NCI-H460 (cell line): Measurements from ENCODE around the gene RBM28. TPM values are rescaled to one million over a fixed set of nuclear protein-coding genes. Genes with fewer than 3 reads are reported as not detected.

ENCODE experiments used
- DNase-seq: peaks from one replicate; pipeline ENCODE4 v3.0.0-alpha.2; 2016; ENCODE audit warnings: low read depth; ENCODE audit errors: extremely low read depth
- total RNA-seq: library from RNA; depleted of rRNA; stranded (reverse); fragments of >200 nt; shearing (Covaris generic); gene quantifications from 2 replicates; pipeline ENCODE4 v1.2.3, GENCODE V29; 2014

The RBM28 gene
- total RNA-seq, 1 experiment from 2014 or later = 31.0 TPM

DNA sequence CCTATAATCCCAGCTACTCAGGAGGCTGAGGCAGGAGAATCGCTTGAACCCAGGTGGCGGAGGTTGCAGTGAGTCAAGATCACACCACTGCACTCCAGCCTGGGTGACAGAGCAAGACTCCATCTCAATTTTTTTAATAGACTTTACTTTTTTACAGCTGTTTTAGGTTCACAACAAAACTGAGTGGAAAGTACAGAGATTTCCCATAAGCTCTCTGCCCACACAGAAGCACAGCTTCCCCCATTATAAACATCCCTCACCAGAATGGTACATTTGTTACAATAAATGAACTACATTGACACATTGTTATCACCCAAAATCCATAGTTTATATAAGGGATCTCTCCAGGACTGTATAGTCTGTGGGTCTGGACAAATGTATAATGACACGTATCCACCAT lies 32.4 kb upstream of the RBM28 start:
- DNase-seq = no peak

DNA sequence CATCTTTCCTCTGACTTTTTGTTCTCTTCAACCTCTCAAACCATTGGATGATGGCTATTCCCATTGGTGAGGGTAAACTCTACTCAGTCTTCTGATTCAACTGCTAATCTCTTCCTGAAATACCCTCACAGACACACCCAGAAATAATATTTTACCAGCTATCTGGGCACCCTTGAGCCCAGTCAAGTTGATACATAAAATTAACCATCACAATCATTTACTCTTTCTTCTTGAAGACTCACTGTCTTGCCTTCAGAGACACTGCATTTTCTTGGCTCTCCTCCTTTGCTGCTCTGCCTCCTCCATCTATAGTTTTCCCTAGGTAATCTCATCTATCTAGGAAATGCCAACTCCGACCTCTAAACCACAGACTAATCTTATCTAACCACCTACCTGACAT lies 30.3 kb upstream of the RBM28 start:
- no peak for DNase-seq

DNA sequence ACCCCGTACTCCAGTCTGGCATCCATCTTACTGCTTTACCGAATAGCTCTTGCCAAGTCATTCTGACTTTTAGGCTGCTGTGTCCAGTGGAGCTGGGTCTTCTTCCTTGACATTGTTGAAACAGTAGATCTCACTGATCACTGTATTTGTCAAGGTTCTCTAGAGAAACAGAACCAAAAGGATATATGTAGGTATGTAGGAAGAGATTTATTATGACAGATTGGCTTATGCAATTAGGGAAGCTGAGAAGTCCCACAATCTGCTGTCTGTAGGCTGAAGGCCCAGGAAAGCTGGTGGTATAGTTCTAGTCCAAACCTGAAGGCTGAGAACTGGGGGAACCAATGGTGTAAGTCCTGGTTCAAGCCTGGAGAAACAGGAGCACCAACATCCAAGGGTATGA lies 29.9 kb upstream of the RBM28 start:
- no peak for DNase-seq

DNA sequence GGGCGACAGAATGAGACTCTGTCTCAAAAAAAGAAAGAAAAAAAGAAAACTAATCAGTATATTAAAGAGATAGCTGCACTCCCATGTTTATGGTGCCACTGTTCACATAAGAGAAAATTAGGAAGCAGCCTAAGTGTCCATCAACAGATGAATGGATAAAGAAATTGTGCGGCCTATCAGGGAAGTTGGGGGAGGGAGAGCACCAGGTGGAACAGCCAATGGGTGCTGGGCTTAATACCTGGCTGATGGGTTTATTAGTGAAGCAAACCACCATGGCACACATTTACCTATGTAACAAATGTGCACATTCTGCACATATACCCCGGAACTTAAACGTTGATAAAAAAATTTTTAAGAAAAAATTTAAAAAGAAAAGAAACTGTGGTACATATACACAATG lies 26.8 kb upstream of the RBM28 start:
- DNase-seq = no peak

DNA sequence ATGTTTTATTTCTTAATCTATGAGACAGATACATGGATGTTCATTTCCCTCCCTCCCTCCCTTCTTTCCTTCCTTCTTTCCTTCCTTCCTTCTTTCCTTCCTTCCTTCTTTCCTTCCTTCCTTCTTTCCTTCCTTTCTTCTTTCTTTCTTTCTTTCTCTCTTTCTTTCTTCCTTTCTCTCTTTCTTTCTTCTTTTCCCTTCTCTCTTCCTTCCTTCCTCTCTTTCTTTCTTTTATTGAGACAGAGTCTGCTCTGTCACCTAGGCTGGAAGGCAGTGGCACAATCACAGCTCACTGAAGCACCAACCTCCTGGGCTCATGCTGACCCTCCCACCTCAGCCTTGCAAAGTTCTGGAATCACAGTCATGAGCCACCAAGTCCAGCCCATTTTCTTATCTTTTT lies 23.3 kb upstream of the RBM28 start:
- no peak for DNase-seq

DNA sequence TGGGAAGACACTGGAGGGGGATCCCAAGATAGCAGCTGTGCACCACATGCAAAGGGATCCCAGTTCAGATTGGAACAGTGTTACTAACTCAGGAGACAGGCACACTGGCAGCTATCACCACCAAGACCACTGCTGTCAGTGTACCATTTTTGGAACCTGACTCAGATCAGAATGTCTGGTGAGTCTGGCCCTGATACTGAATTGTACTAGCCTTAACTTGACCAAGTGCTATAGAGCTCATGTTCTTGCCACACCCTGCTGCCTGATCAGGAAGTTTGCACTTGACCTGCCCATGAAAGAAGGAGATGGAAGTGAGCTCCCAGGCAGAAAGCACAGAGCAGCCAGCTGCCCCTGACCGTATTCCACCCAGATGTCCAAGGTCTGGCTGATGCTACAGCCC lies 22.6 kb upstream of the RBM28 start:
- DNase-seq = no peak

DNA sequence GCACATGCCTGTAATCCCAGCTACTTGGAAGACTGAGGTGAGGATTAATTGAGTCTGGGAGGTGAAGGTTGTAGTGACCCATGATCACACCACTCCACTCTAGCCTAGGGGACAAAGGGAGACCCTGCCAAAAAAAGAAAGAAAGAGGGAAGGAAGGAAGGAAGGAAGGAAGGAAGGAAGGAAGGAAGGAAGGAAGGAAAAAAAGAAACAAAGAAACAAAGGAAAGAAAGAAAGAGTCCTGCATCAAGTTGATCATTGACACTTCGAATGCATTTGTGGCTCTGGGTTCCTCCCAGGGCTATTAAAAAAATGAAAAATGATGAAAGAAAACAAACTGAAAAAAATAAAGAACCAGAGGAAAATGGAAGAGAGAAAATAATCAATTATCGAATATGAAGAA lies 21.7 kb upstream of the RBM28 start:
- no peak for DNase-seq

DNA sequence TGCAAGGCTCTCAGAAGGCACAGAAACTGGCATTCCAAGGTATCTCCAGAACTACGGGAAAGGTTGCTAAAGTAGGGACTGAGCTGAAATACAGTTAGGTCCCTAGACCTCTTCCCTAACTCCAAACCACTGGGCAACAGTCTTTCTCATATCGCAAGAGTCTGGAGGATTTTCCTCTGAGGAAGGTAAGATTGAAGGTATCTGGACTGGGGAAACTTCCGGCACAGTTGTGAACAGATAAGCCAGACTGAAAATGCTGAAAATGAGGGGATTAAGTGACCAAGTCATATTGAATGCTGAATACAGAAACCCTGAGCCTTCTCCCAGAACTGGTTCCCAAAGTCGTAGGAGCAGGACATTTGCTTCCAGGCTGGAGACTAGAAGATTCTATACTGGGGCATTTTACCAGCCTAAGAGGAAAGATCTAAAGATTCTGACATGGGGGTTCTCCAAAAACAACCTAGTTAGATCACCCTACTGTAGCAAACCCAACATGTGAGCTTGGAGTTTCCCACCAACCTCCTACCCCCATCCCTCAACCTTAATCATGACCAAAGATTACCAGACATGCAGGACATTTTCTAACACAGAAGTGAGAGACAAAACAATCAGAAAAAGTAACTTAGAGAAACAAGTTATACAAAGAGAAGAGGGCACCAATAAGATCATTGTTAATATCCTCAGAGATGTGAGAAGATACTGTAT lies 20.6 kb upstream of the RBM28 start:
- DNase-seq = no peak

DNA sequence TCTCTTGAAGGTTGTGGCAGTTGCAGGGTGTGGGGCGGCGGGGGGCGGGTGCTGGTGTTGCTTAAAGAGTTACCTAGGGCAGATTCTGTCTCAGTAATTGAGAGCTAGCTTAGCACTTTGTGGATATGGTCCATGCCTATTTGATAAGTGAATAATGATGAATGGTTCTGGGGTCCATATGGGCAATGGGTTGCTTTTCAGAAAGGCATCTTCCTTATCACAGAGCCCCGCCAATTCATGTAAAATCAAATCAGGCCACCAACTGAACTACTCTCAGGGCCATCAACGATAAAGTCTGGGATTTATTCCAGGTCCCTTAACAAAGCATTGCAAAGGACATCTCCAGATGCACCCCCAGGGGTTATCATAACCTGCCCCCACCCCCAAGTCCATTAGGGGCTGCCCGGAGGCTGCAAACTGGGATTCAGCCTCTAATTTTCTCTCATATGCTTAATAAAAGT lies 19.6 kb upstream of the RBM28 start:
- no peak for DNase-seq

DNA sequence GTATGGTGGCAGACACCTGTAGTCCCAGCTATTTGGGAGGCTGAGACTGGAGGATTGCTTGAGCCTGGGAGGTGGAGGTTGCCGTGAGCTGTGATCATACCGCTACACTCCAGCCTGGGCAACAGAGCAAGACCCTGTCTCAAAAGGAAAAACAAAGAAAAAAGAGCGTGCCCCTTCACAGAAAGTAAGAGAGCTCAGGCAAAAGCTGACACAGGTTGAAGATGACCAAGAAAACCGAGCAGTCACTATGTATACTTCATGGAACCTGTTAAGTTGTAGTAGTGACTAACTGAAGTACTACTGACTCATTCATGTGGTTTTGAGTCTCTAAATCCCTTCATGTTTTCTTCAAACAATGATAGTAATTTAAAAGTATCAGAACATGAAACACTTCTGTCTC lies 19.0 kb upstream of the RBM28 start:
- DNase-seq = no peak

DNA sequence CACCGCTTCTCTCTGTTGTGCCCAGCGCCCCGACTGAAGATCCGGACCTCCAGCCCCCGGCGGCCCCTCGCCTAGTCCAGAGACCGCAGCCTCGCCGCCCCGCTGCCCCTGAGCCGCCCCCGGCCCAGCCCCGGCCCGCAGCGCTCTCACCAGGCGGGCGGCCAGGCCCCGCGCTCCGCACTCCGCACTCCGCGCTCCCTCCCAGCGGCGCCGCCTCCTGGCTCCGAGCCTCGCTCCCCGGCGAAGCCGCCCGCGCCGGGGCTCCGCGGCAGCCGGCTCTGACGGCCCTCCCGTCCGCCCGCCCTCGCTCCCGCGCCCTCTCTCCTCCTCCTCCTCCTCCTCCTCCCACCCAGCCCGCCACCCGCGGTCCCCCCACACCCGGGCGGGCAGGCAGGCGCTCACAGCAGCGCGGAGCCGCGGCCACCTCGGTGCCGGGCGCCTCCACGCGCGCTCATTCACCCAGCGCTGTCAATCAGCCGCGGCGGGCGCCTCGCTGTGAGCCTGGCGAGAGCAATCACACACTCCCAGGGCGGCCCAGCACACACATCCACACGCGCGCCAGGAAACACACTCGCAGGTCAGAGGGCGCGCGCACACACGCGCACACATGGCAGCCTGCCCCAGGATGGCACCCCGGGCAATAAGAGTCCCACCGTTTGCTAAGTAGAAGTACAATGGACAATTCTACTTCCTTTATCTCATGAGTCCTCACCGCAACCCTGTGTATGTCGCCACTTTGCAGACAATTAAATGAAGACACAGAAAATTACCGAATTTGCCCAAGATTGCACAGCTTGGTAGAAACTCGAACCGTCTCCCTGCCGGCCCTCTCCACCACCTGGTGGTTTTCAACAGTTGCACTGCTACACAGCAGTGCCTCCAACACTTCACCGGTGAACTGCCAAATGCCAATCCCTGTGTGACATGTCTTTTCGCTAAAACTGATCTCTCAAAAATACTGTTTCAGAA lies 18.0 kb upstream of the RBM28 start, which contains the start of gene PRRT4:
PRRT4 (minus strand) TSS at position 280 of the 969 bp plus-strand sequence.
- DNase-seq = no peak

DNA sequence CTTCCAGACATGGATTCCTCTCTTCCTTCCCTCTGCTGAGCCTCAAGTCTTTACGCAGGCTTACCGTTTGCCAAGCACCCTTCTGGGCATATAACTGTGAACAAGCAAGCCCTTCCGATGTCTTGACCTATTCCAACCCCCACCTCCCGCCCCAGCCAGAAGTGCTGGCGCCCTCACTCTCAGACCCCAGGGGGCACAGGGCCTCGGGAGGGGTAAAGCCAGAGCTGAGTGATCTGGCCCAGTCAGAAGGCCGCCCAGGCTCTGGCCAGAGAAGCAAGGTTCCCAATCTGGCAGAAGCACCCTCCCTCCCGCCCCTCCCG lies 16.6 kb upstream of the RBM28 start:
- DNase-seq = no peak

DNA sequence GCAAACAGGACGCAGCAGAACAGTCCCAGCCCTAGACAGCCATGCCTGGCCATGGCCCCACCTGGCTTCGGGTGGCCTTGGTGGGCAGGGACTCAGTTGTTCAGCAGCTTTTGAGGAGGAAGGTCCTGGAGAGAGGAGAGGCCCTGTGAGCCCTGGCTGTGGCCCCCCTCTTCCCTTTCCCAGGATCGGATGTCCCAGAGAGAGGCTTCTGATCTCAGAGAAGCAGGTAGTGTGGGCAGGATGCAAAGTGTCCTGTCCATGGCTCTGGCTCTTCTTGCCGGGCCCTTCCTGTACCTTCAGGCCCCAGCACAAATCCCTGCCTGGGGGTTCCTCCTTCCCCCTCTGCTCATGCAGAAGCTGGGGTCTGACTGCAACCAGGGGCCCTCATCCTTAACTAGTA lies 16.2 kb upstream of the RBM28 start:
- no peak for DNase-seq

DNA sequence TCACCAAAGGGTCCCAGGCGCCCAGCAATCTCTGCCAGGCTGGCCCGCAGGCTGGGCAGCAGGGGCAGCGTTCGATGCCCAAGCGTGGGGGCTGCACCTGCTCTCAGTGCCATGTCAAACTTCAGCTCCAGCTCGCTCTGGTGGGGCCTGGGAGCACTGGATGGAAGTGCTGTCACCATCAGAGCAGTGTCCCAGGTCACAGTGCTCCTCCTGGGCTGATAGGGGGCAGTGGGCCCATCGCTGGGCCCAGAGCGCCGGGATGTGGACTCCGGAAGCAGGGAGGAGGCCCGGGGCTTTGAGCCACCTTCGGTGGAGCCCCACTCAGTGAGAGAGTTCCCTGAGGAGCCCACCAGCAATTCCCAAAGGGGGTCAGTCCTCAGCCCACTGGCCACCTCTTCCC lies 15.6 kb upstream of the RBM28 start:
- DNase-seq = no peak

DNA sequence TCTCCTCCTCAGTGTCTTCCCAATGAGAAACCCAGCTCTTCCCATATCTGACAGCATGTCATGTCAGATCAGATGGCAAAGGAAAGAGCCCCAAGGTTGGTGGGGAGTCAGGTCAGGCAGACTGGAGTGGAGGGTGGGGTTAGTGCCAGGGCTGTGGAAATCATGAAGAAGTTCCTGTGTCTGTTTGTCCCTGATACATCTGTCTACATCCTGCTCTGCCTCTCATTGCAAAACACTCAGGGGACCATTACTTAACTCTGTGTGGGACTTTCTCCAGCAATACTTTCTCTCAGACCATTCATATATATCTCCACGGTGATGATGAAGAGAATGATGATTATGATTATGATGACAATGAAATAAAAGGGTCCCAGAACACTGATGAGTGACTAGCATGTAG lies 14.5 kb upstream of the RBM28 start:
- DNase-seq = no peak

DNA sequence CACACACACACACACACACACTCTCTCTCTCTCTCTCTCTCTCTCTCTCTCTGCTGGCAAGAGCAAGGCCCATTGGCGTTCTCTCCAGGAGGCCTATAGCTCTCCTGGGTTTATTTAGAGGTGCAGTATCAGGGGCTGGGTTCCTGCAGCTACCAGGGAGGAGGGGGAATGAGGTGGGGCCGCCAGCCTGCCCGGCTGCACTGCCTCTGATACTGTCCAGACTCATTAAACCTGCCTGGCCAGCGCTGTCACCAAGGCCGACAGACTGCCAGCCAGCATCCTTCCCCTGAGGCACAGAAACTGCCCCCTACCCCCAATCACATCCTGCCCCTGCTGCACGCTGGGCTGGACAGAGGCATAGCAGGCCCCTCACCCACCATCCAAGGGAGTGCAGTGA lies 13.5 kb upstream of the RBM28 start:
- no peak for DNase-seq

DNA sequence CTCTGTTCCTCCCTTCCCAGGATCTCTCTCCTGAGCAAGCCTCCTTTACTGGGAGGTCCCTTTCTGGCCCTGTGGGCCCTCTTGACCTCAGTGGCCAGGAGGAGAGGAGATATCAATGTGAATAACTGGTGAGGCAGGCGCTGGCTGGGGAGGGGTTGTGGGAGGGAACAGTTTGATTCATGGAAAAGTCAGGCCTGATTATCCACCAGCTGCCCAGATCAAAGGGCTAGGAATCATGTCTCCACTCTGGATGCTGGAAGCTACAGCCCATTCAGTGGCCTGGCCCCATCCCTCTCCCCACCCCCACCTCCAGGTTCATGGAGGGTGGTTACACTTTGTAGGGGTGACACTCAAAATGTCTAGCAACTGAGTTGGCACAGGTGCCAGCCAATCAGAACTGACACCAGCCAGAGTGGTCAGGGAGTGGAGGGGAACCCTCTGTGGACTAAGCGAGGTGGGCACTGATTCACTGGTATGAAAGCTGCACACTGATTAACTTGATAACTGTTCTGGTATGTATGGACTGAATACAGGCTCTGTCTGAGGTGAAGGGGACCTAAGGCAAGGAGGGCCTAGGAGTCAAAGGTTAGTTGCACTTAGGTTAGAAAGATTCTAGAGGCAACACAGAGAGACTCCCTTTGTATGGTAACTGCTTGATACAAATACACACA lies 13.0 kb upstream of the RBM28 start:
- no peak for DNase-seq

DNA sequence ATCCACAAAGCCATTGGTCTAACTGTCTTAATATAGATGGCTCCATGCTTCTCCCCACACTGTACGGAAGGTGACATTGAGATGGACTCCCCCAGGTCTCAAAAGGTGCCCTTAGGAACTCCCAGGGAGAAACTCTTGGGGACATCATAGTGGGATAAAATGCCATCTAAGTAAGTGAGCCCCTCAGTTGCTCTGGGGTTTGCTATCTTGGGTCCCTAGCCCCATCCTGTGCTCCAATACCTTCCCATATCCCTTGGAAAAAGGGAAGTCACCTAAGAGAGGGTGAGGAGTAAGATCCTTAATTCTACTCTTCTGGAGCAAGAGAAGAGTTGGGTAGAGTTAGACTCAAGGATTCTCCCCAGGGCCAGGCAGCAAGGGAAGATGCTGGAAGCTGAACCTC lies 9.9 kb upstream of the RBM28 start:
- no peak for DNase-seq

DNA sequence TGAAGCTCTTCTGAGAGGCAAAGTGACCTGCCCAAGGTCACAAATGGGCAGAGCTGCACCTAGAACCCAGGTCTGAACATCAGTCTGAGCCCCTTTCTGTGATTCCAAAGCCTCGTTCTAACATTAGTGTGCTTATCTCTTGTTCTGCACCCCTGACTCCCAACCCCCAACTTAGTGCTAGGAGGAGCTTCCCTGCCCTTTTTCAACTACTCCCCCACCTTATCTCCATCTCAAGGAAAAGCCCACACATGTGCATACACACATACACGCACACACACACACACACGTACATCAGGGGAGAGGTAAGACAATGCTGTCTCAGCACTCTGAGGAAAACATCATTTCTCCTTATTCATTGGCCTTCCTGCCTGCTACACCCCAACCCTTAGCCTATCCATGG lies 9.5 kb upstream of the RBM28 start:
- no peak for DNase-seq

DNA sequence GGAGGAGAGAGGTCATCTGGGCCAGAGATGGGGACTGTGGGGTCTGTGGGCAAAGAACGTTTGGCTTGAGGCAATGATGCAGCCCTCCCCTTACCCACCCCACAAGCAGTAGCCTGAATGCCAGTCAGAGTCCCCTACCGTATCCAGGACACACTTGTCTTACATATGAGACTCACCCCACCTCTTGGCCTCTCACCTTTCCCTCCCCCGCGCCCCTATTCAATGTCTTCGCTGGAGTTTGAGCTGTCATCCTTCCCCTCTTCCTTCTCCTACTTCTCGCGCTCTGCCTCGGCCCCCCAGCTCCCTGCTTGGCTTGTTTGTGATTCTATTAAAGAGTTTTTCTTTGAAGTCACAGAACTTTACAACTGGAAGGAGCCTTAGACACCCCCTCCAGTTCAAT lies 8.9 kb upstream of the RBM28 start:
- DNase-seq = no peak

DNA sequence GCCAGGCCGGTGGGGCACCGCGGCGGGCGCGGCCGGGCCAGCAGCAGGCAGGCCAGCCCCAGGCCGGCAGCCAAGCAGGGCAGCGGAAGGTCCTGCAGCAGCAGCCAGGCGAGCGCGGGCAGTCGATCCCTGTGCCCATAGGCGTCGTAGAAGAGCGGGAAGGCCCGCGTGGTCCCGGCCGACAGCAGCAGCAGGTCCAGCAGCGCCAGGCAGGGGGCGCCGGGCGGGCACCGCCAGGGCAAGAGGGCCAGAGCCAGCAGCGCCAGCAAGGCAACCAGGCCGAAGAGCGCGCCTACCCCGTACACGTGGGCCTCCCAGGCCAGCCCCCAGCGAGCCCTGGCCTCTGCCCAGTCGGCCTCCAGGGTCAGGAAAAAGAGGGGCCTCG lies 8.4 kb upstream of the RBM28 start:
- DNase-seq = no peak
